H9 (cell line): ENCODE measurements around the gene UBLCP1. TPM values are rescaled to one million over a fixed set of nuclear protein-coding genes. Genes with fewer than 3 reads are reported as not detected.

Source experiments
- DNase-seq: peaks from one replicate; pipeline ENCODE4 v3.0.0-alpha.2; 2017
- H2AFZ ChIP-seq: one replicate; pipeline ENCODE4 v1.6.1; 2013; ENCODE audit warnings: mild to moderate bottlenecking, low read length, control low read depth, moderate library complexity
- H2AK5ac ChIP-seq: 2 replicates; pipeline ENCODE4 v1.6.1; 2013; ENCODE audit warnings: low read length, control low read depth, mixed read lengths; ENCODE audit not compliant: insufficient read length
- H2BK120ac ChIP-seq: one replicate; pipeline ENCODE4 v1.6.1; 2013; ENCODE audit warnings: low read depth, mild to moderate bottlenecking, low read length, control low read depth, inconsistent platforms; ENCODE audit not compliant: poor library complexity, severe bottlenecking
- H2BK12ac ChIP-seq: 2 replicates; pipeline ENCODE4 v1.6.1; 2013; ENCODE audit warnings: low read length, control low read depth, mixed read lengths, low read depth; ENCODE audit not compliant: insufficient read length
- H2BK15ac ChIP-seq: 2 replicates; pipeline ENCODE4 v1.6.1; 2013; ENCODE audit warnings: low read depth, low read length, control low read depth
- H2BK20ac ChIP-seq: one replicate; pipeline ENCODE4 v1.6.1; 2013; ENCODE audit warnings: low read depth, mild to moderate bottlenecking, low read length, control low read depth, inconsistent platforms; ENCODE audit not compliant: poor library complexity, severe bottlenecking
- H2BK5ac ChIP-seq: 2 replicates; pipeline ENCODE4 v1.6.1; 2013; ENCODE audit warnings: low read length, control low read depth, mixed read lengths; ENCODE audit not compliant: insufficient read length
- H3K14ac ChIP-seq: 2 replicates; pipeline ENCODE4 v1.6.1; 2013; ENCODE audit warnings: low read length, control low read depth; ENCODE audit not compliant: insufficient read depth
- H3K18ac ChIP-seq: 2 replicates; pipeline ENCODE4 v1.6.1; 2013; ENCODE audit warnings: low read depth, mild to moderate bottlenecking, mixed read lengths, low read length, control low read depth; ENCODE audit not compliant: insufficient read length
- H3K23ac ChIP-seq: 2 replicates; pipeline ENCODE4 v1.6.1; 2013; ENCODE audit warnings: low read length, control low read depth, mixed read lengths, low read depth; ENCODE audit not compliant: insufficient read length
- H3K23me2 ChIP-seq: 2 replicates; pipeline ENCODE4 v1.6.1; 2013; ENCODE audit warnings: low read depth, mild to moderate bottlenecking, mixed read lengths, low read length, control low read depth; ENCODE audit not compliant: insufficient read length, poor library complexity, severe bottlenecking
- H3K27ac ChIP-seq: 2 replicates; pipeline ENCODE4 v1.5.1; 2013; ENCODE audit warnings: low read length, control low read depth, mixed read lengths, low read depth; ENCODE audit not compliant: insufficient read length
- H3K27me3 ChIP-seq: 2 replicates; pipeline ENCODE4 v1.6.1; 2013; ENCODE audit warnings: low read length, control low read depth, inconsistent platforms; ENCODE audit not compliant: insufficient read depth
- H3K4ac ChIP-seq: 2 replicates; pipeline ENCODE4 v1.6.1; 2013; ENCODE audit warnings: low read depth, mild to moderate bottlenecking, control low read depth, inconsistent platforms, low read length, moderate library complexity
- H3K4me1 ChIP-seq: 2 replicates; pipeline ENCODE4 v1.6.1; 2013; ENCODE audit warnings: low read length, control low read depth, inconsistent platforms; ENCODE audit not compliant: insufficient read depth
- H3K4me2 ChIP-seq: 2 replicates; pipeline ENCODE4 v1.6.1; 2013; ENCODE audit warnings: low read length, control low read depth, mixed read lengths; ENCODE audit not compliant: insufficient read length, insufficient read depth
- H3K56ac ChIP-seq: 2 replicates; pipeline ENCODE4 v1.6.1; 2013; ENCODE audit warnings: low read depth, mild to moderate bottlenecking, mixed read lengths, low read length, control low read depth; ENCODE audit not compliant: insufficient read length
- H3K79me1 ChIP-seq: 2 replicates; pipeline ENCODE4 v1.6.1; 2013; ENCODE audit warnings: low read depth, mild to moderate bottlenecking, moderate library complexity, low read length, control low read depth, inconsistent platforms; ENCODE audit not compliant: insufficient read depth, poor library complexity, severe bottlenecking
- H3K79me2 ChIP-seq: 2 replicates; pipeline ENCODE4 v1.6.1; 2013; ENCODE audit warnings: low read length, control low read depth, inconsistent platforms; ENCODE audit not compliant: insufficient read depth
- H3K9ac ChIP-seq: 2 replicates; pipeline ENCODE4 v1.6.1; 2013; ENCODE audit warnings: low read length, control low read depth, mixed read lengths; ENCODE audit not compliant: insufficient read length; ENCODE audit errors: extremely low read depth
- H3K9me3 ChIP-seq: one replicate; pipeline ENCODE4 v1.6.1; 2013; ENCODE audit warnings: low read depth, low read length, inconsistent platforms; ENCODE audit not compliant: control insufficient read depth
- H3T11ph ChIP-seq: one replicate; pipeline ENCODE4 v1.6.1; 2013; ENCODE audit warnings: mild to moderate bottlenecking, low read length, control low read depth, inconsistent platforms
- H4K20me1 ChIP-seq: one replicate; pipeline ENCODE4 v1.6.1; 2013; ENCODE audit not compliant: control insufficient read depth, insufficient read length, insufficient read depth
- H4K5ac ChIP-seq: 2 replicates; pipeline ENCODE4 v1.6.1; 2013; ENCODE audit warnings: low read depth, mild to moderate bottlenecking, mixed read lengths, low read length, control low read depth; ENCODE audit not compliant: insufficient read length
- H4K8ac ChIP-seq: replicated peaks from 2 replicates; pipeline ENCODE4 v1.6.1; 2013; ENCODE audit warnings: low read length, control low read depth, mixed read lengths, low read depth; ENCODE audit not compliant: insufficient read length
- H4K91ac ChIP-seq: 2 replicates; pipeline ENCODE4 v1.6.1; 2013; ENCODE audit warnings: low read depth, mild to moderate bottlenecking, moderate library complexity, mixed read lengths, low read length, control low read depth; ENCODE audit not compliant: insufficient read length
- H3K27ac Mint-ChIP-seq, 3 experiments: 2 replicates in 2 of 3; 3 replicates in 1 of 3; pipeline ENCODE4 v1.8.0; 2020 to 2021; ENCODE audit warnings: mixed read lengths in 3 of 3, mild to moderate bottlenecking in 1 of 3, moderate library complexity in 1 of 3
- H3K27me3 Mint-ChIP-seq: 2 replicates; pipeline ENCODE4 v1.8.0; 2021; ENCODE audit warnings: low read depth, mild to moderate bottlenecking, moderate library complexity, mixed read lengths
- H3K36me3 Mint-ChIP-seq, 3 experiments: 2 replicates in 2 of 3; 3 replicates in 1 of 3; pipeline ENCODE4 v1.8.0; 2020 to 2021; ENCODE audit warnings: low read depth in 3 of 3, mixed read lengths in 3 of 3; ENCODE audit not compliant: insufficient read depth in 1 of 3
- H3K4me1 Mint-ChIP-seq, 2 experiments: 2 replicates each; pipeline ENCODE4 v1.8.0; 2020; ENCODE audit warnings: mixed read lengths in 2 of 2
- H3K4me3 Mint-ChIP-seq, 2 experiments: 2 replicates in 1 of 2; 3 replicates in 1 of 2; pipeline ENCODE4 v1.8.0; 2020 to 2021; ENCODE audit warnings: mild to moderate bottlenecking in 2 of 2, mixed read lengths in 2 of 2, moderate library complexity in 1 of 2
- H3K9me3 Mint-ChIP-seq, 2 experiments: 2 replicates in 1 of 2; 3 replicates in 1 of 2; pipeline ENCODE4 v1.8.0; 2020; ENCODE audit warnings: mild to moderate bottlenecking in 2 of 2, mixed read lengths in 2 of 2, moderate library complexity in 1 of 2
- WGBS: extraction: QIAGEN DNeasy Blood & Tissue Kit; methylation state at CpG from one replicate; pipeline ENCODE4 v1.1.7; 2013; ENCODE audit warnings: missing lambda C conversion rate, low lambda C conversion rate, mixed read lengths; ENCODE audit not compliant: insufficient read length; ENCODE audit errors: extremely low coverage; 5-methylcytosine and 5-hydroxymethylcytosine counted together
- total RNA-seq: library from RNA; stranded (reverse); gene quantifications from 2 replicates; pipeline ENCODE4 v1.2.1, GENCODE V29; 2021
- TF ChIP-seq, protein P1 (sequence below): fragments of 200-600 bp; sonication (generic); conservative IDR thresholded peaks from 3 replicates; pipeline ENCODE4 v1.8.0; 2021; ENCODE audit warnings: antibody characterized with exemption, mild to moderate bottlenecking

The UBLCP1 gene
- total RNA-seq, 1 experiment from 2014 or later: 37.9 TPM

DNA sequence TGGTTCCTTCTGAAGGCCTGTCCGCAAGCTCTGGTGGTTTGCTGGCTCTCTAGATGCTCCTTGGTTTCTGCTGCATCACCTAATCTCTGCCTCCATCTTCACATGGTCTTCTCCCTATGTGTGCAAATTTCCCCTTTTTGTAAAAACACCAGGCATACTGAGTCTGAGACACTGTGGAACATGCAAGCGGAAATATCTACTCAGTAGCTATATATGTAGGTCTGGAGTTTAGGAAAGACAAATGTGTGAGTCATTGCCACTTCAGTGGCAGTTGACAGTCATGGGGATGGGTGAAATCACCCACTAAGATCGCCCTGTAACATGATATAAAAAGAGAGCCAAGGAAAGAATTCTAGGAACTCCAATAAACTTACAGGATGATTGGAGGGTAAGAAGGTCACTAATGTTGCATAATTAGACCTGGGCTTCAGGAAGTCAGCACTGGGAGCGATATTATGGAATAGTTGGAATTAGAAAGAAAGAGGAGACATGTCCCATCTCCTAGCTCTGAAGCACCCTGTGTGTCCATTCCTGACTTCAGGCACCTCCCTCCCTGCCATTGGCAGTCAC is 22.7 kb upstream of the UBLCP1 start:
- TF ChIP-seq, protein P1, sequence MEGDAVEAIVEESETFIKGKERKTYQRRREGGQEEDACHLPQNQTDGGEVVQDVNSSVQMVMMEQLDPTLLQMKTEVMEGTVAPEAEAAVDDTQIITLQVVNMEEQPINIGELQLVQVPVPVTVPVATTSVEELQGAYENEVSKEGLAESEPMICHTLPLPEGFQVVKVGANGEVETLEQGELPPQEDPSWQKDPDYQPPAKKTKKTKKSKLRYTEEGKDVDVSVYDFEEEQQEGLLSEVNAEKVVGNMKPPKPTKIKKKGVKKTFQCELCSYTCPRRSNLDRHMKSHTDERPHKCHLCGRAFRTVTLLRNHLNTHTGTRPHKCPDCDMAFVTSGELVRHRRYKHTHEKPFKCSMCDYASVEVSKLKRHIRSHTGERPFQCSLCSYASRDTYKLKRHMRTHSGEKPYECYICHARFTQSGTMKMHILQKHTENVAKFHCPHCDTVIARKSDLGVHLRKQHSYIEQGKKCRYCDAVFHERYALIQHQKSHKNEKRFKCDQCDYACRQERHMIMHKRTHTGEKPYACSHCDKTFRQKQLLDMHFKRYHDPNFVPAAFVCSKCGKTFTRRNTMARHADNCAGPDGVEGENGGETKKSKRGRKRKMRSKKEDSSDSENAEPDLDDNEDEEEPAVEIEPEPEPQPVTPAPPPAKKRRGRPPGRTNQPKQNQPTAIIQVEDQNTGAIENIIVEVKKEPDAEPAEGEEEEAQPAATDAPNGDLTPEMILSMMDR: no peak
- Histone ChIP-seq H4K91ac (no peak overlapping the region), H2AK5ac (no peak overlapping the region), H3K4ac (no peak overlapping the region), H4K20me1 (no peaks in the 10 kb centered on the region), H3K4me2 (no peak overlapping the region), H3K9ac (no peak overlapping the region), H2BK120ac (no peak overlapping the region), H3K56ac (no peak overlapping the region), H4K5ac (no peak overlapping the region), H2AFZ (no peak overlapping the region), H3K14ac (no peak overlapping the region), H3K79me2 (no peaks in the 10 kb centered on the region), H3K23ac (no peak overlapping the region), H3K27me3 (no peaks in the 10 kb centered on the region), H3K79me1 (no peaks in the 10 kb centered on the region), H3K27ac (no peak overlapping the region), H2BK15ac (no peak overlapping the region), H2BK5ac (no peak overlapping the region), H3K9me3 (no peaks in the 10 kb centered on the region), H2BK12ac (no peak overlapping the region), H3K4me1 (no peaks in the 10 kb centered on the region), H3T11ph (no peak overlapping the region), H2BK20ac (no peak overlapping the region), H3K23me2 (no peaks in the 10 kb centered on the region), H4K8ac (no peak overlapping the region), H3K18ac (no peak overlapping the region)
- Mint-ChIP-seq H3K27me3 (peaks cover 31% of the 10 kb centered on the region), H3K9me3 (no peaks in the 10 kb centered on the region), H3K36me3 (no peaks in the 10 kb centered on the region), H3K4me1 (no peaks in the 10 kb centered on the region; a peak in 1 of 4 replicates), H3K27ac (no peak overlapping the region), H3K4me3 (no peak overlapping the region)
- no CpG with 5 or more reads among the region's 4 CpGs for WGBS
- DNase-seq: no peak
